ENCODE results near the gene DUSP9. TPM values are rescaled to one million over a fixed set of nuclear protein-coding genes. Genes with fewer than 3 reads are reported as not detected.
A peak's percentile ranks its signal among the peaks of the same experiment; 100 is the strongest.

DUSP9 gene
- total RNA-seq, 1 donor from 2014 or later, result 3.1 TPM

GRCh38 chrX:153610836-153611213 lies 36.2 kb upstream of the DUSP9 start:
- no peak for DNase-seq (ENCODE audit: low read depth)
- no peak overlapping the region for H3K4me3 ChIP-seq (ENCODE audit: low read depth, low read length)
- peak; percentile 2 for TF ChIP-seq CTCF (conservative IDR thresholded peaks at IDR 0.05; ENCODE audit: low read depth, low read length)

- TF ChIP-seq CTCF (conservative IDR thresholded peaks at IDR 0.05; ENCODE audit: low read depth, low read length), result no peak
- DNase-seq (ENCODE audit: low read depth), result no peak
Measured at GRCh38 chrX:153611298-153612095, 35.5 kb upstream of the DUSP9 start.

GRCh38 chrX:153612413-153612812 lies 34.6 kb upstream of the DUSP9 start:
- no peak for DNase-seq (ENCODE audit: low read depth)
- no peak for TF ChIP-seq CTCF (conservative IDR thresholded peaks at IDR 0.05; ENCODE audit: low read depth, low read length)
- no peak overlapping the region for H3K4me3 ChIP-seq (ENCODE audit: low read depth, low read length)

More at GRCh38 chrX:153611298-153612095, 35.5 kb upstream of the DUSP9 start:
- no peak overlapping the region for H3K4me3 ChIP-seq (ENCODE audit: low read depth, low read length)

GRCh38 chrX:153614818-153615217 lies 32.2 kb upstream of the DUSP9 start:
- TF ChIP-seq CTCF (conservative IDR thresholded peaks at IDR 0.05; ENCODE audit: low read depth, low read length), result no peak
- no peak for DNase-seq (ENCODE audit: low read depth)
- H3K4me3 ChIP-seq (ENCODE audit: low read depth, low read length), result no peak overlapping the region

- no peak for TF ChIP-seq CTCF (conservative IDR thresholded peaks at IDR 0.05; ENCODE audit: low read depth, low read length)
Measured at GRCh38 chrX:153620576-153620975, 26.4 kb upstream of the DUSP9 start.

GRCh38 chrX:153621949-153622598 lies 24.9 kb upstream of the DUSP9 start:
- TF ChIP-seq CTCF (conservative IDR thresholded peaks at IDR 0.05; ENCODE audit: low read depth, low read length), result no peak
- H3K4me3 ChIP-seq (ENCODE audit: low read depth, low read length), result no peak overlapping the region
- no peak for DNase-seq (ENCODE audit: low read depth)

More at GRCh38 chrX:153620576-153620975, 26.4 kb upstream of the DUSP9 start:
- H3K4me3 ChIP-seq (ENCODE audit: low read depth, low read length), result no peak overlapping the region
- DNase-seq (ENCODE audit: low read depth), result no peak
